SK-N-SH (cell line): ENCODE results near the gene ALOX15.
"Not testable (repeated sequence)": the region's sequence is repeated elsewhere in the genome, so short reads cannot be mapped to it uniquely, and the experiment has no call there.

ENCODE experiments used
- EP300 ChIP-seq, 2 experiments: IDR thresholded peaks; 2 replicates each; pipeline versions ENCODE4 v1.4.0 to v1.6.1; 2012; ENCODE audit warnings: borderline replicate concordance in 1 of 2, low read depth in 1 of 2, low read length in 1 of 2
- EZH2phosphoT487 ChIP-seq: fragments of 200-600 bp; sonication (generic); IDR thresholded peaks from 2 replicates; pipeline ENCODE4 v1.6.1; 2017; ENCODE audit warnings: low read depth, mixed run types, mild to moderate bottlenecking, antibody characterized with exemption, moderate library complexity, borderline replicate concordance
- FOSL2 ChIP-seq: IDR thresholded peaks from 2 replicates; pipeline ENCODE4 v1.4.0; 2012; ENCODE audit warnings: low read depth, mild to moderate bottlenecking, moderate library complexity, borderline replicate concordance
- FOXJ3 ChIP-seq: sonication (generic); formaldehyde crosslinking; IDR thresholded peaks from 2 replicates; pipeline ENCODE4 v1.5.1; 2020; ENCODE audit warnings: mild to moderate bottlenecking, missing genetic modification reagents
- MXI1 ChIP-seq: IDR thresholded peaks from 2 replicates; pipeline ENCODE4 v1.6.1; 2012; ENCODE audit warnings: mild to moderate bottlenecking, low read depth, low read length, improper control_type of control experiment
- NRF1 ChIP-seq: IDR thresholded peaks from 2 replicates; pipeline ENCODE4 v1.6.1; 2012; ENCODE audit warnings: low read depth, mild to moderate bottlenecking, low read length
- POLR2AphosphoS5 ChIP-seq: IDR thresholded peaks from 2 replicates; pipeline ENCODE4 v1.6.1; 2012; ENCODE audit warnings: low read depth, low read length
- RAD21 ChIP-seq: IDR thresholded peaks from 2 replicates; pipeline ENCODE4 v1.6.1; 2012; ENCODE audit warnings: mild to moderate bottlenecking, low read length
- REST ChIP-seq: IDR thresholded peaks from 2 replicates; pipeline ENCODE4 v1.6.1; 2012; ENCODE audit warnings: mild to moderate bottlenecking, low read depth, low read length, moderate library complexity
- SMC3 ChIP-seq: IDR thresholded peaks from 2 replicates; pipeline ENCODE4 v1.6.1; 2012; ENCODE audit warnings: low read depth, low read length, improper control_type of control experiment
- USF1 ChIP-seq: IDR thresholded peaks from 2 replicates; pipeline ENCODE4 v1.4.0; 2012; ENCODE audit warnings: low read depth, borderline replicate concordance
- ZBTB33 ChIP-seq: IDR thresholded peaks from 2 replicates; pipeline ENCODE4 v1.4.0; 2012; ENCODE audit warnings: low read depth, borderline replicate concordance
- TF ChIP-seq, protein P1 (sequence below): fragments of 200-600 bp; sonication (generic); IDR thresholded peaks from 2 replicates; pipeline ENCODE4 v1.6.1; 2017; ENCODE audit warnings: antibody characterized with exemption, mild to moderate bottlenecking, moderate library complexity
- TF ChIP-seq, protein P2 (sequence below): IDR thresholded peaks from 2 replicates; pipeline ENCODE4 v1.4.0; 2012; ENCODE audit warnings: low read depth

DNA sequence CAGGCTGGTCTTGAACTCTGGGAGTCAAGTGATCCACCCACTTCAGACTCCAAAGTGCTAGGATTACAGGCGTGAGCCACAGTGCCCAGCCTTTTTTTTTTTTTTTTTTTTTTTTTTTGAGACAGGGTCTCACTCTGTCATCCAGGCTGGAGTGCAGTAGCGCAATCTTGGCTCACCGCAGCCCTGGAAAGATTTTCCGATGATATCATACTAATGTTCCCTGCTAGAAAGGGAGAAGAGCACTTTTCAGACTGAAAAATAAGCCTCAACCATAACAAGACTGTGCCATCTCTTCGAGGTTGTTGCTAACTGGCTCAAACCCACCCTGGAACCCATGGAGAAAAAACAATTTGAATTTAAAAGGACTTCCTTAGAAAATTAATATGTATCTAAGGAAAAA is 42.3 kb upstream of the ALOX15 start:
- TF ChIP-seq EZH2phosphoT487; POLR2AphosphoS5; FOXJ3 (CRISPR knock-in tag); NRF1; REST; USF1; EP300 (IDR thresholded peaks at IDR 0.05; ENCODE audit: borderline replicate concordance in 1 of 2, low read depth in 1 of 2, low read length in 1 of 2); RAD21; SMC3; MXI1; FOSL2; ZBTB33: not testable (repeated sequence)
- TF ChIP-seq, protein P1, sequence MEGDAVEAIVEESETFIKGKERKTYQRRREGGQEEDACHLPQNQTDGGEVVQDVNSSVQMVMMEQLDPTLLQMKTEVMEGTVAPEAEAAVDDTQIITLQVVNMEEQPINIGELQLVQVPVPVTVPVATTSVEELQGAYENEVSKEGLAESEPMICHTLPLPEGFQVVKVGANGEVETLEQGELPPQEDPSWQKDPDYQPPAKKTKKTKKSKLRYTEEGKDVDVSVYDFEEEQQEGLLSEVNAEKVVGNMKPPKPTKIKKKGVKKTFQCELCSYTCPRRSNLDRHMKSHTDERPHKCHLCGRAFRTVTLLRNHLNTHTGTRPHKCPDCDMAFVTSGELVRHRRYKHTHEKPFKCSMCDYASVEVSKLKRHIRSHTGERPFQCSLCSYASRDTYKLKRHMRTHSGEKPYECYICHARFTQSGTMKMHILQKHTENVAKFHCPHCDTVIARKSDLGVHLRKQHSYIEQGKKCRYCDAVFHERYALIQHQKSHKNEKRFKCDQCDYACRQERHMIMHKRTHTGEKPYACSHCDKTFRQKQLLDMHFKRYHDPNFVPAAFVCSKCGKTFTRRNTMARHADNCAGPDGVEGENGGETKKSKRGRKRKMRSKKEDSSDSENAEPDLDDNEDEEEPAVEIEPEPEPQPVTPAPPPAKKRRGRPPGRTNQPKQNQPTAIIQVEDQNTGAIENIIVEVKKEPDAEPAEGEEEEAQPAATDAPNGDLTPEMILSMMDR: not testable (repeated sequence)
- TF ChIP-seq, protein P2, sequence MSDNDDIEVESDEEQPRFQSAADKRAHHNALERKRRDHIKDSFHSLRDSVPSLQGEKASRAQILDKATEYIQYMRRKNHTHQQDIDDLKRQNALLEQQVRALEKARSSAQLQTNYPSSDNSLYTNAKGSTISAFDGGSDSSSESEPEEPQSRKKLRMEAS: not testable (repeated sequence)
